ENCODE measurements around the gene SLC35F1.

GRCh38 chr6:117928833-117929232, 21.8 kb downstream of the SLC35F1 start:
- no peak for TF ChIP-seq GATA3 (IDR thresholded peaks at IDR 0.05; ENCODE audit: borderline replicate concordance)
- TF ChIP-seq CTCF (IDR thresholded peaks at IDR 0.05) = no peak
- TF ChIP-seq HES2 (IDR thresholded peaks at IDR 0.05) = no peak
- no peak for TF ChIP-seq RAD21 (conservative IDR thresholded peaks at IDR 0.05 in 1 of 2, IDR thresholded peaks at IDR 0.05 in 1 of 2)
- no peak for TF ChIP-seq CEBPB (IDR thresholded peaks at IDR 0.05)
- no peak for TF ChIP-seq POLR2A (IDR thresholded peaks at IDR 0.05; ENCODE audit: low read length)
- TF ChIP-seq CBX2 (IDR thresholded peaks at IDR 0.05; ENCODE audit: borderline replicate concordance, low read depth) = no peak
- no peak for TF ChIP-seq REST (IDR thresholded peaks at IDR 0.05)
